NCI-H345 (cell line): Measurements from ENCODE around the gene RPS26.

Source experiments
- DNase-seq: peaks from one replicate; lab custom pipeline; 2025; lab: John Stamatoyannopoulos, UW

The RPS26 gene

DNA sequence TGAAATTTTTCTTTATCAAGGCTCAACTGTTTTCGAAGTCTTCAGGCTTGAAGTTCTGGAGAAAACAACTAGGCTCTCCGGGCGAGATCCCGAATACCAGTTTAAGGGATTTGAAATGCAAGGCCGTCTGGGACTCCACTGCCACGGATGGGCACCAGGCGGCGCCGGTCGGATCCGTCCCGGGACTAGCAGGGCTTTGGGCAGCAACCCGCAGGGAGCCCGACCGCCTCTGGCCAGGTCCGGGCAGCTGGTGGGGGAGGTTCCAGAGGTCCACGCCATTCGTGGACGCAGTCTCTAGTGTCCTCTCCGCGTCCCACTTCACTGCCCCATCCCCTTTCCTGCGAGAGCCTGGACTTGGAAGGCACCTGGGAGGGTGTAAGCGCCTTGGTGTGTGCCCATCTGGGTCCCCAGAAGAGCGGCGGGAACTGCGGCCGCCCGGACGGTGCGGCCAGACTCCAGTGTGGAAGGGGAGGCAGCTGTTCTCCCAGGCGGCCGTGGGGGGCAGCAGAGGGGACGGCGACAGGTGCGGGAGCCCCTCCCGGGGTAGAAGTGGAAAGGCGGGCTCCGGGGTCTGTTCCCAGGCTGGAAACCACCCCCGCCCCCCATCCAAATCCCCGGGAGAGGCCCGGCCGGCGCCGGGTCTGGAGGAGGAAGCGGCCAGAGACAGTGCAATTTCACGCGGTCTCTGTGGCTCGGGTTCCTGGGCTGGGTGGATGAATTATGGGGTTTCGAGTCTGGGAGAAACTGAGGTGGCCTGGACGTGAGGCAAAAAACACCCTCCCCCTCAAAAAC, 37.4 kb downstream of the RPS26 start:
- peak; percentile 66 for DNase-seq

GRCh38 chr12:56079723-56080555, 38.2 kb downstream of the RPS26 start, which contains the start of gene ERBB3:
Gene ERBB3, plus strand, starts transcription at chr12:56080165. Its CDS starts 136 bp downstream, at chr12:56080301.
- DNase-seq, result peak; percentile 73

DNA sequence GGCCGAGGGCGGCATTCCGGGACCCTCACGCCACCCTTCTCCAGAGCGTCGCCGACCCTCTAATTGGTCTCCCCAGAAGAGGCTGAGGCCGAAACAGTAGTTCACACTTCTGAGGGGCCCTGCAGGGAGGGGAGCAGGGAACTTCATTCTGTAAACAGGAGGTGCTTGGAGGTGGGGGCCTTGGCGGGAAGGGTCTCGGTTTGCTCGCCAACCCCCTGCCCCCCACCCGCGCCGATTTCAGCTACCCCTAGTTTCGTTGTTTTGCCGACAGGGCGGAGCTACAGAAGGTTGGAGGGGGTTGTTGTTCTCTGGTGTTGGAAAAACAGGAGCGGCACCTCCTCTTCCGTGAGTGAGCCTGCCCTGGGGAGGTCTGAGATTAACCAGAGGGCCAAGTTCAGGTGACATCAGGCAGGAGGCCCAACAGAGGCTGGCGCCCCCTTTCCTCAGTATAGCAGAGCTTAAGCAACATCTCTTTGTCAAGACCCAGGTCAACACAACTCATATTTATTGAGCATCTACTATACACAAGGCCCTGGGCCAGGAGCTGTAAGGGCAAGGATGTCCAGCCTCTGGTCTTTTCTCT, 38.9 kb downstream of the RPS26 start:
- DNase-seq, result no peak

DNA sequence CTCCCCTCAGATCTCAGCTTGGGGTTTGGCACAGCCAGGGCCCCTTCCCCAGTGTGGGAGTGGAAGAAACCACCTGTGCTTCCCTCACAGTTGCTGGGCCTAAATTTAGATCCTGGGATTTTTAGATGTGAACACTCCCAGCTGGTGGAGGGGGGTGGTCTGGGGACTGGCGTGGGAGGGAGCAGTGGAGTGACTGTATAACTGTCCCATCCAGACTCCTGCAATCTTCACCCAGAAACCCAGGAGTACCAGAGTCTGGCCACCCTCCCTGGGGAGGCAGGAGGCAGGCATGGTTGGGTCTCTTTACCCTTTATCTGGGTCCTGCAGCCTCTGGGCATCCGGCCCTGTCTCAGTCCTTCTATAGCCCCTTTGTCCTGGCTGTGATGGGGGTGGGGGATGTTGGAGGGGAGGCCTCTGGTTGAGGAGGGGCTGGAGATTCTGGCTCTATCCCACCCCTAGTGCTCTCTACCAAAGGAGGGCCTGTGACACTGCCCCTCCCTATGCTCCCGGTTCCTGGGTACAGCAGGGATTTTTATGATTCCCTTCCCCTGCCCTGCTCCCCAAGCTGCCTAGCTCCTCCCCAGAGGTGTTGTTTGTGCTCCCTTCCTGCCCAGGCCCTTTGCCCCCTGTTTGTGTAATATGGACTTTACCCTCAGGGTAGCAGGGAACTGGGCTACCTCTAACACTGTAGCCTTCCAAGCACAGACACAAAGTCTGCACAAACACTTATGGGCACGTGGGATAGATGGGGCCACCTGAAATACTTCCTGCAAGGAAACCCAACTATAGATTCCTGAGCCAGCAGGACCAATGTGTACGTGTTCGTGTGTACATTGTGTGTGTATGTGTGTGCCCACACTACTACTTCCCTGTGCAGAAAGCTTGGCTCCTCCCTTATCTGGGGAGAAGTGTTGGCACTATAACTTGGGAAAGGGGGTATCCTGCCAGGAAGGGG, 40.0 kb downstream of the RPS26 start:
- no peak for DNase-seq

GRCh38 chr12:56082382-56082781, 40.7 kb downstream of the RPS26 start:
- DNase-seq, result no peak

DNA sequence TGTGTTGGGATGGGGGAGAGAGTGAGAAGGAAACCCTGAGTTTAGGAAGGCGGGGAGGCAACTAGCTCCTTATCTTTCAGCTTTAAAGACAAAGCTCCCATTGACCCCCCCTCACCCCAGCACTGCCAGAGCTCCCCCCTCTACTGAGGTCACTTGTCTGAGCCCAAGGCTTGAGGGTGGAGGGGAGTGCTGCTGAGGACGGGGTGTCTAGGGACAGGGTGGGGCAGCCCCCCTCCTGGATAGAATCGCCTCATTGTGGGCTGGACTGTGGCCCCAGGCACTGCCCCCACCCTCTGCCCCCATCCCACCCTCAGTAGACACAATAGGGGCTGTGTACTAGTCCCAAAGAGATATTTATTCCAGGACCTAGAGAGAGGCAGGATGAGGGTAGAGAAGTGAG, 41.2 kb downstream of the RPS26 start:
- DNase-seq, result no peak

DNA sequence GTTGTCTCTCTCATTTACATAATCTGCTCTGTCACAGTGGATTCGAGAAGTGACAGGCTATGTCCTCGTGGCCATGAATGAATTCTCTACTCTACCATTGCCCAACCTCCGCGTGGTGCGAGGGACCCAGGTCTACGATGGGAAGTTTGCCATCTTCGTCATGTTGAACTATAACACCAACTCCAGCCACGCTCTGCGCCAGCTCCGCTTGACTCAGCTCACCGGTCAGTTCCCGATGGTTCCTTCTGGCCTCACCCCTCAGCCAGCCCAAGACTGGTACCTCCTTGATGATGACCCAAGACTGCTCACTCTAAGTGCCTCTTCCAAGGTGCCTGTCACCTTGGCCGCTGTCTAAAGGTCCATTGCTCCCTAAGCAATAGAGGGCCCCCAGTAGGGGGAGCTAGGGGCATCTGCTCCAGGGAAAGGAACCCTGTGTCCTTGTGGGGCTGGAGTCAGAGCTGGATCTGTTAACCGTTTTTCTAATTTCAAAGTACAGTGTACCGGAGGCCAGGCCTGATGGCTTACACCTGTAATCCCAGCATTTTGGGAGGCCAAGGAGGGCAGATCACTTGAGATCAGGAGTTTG, 43.3 kb downstream of the RPS26 start:
- peak; percentile 14 for DNase-seq

DNA sequence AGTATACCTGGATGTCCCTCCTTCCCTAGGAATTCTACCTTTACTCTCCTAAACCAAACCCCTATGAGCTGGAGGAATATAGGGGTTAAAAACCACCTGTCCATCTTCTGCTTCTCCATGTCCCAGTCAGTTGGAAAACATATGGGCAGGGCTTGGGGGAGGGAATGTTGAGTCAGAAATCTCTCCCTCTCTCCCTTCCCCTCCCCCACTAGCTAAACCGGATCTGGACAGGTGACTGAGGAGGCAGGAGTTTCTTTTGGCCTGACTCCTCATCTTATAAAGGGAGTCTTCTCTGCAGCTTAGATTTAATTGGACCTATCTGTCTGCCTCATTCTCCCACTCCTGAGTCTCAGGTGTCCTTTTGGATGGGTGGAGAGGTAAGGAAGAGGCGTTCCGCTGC, 44.4 kb downstream of the RPS26 start:
- no peak for DNase-seq

DNA sequence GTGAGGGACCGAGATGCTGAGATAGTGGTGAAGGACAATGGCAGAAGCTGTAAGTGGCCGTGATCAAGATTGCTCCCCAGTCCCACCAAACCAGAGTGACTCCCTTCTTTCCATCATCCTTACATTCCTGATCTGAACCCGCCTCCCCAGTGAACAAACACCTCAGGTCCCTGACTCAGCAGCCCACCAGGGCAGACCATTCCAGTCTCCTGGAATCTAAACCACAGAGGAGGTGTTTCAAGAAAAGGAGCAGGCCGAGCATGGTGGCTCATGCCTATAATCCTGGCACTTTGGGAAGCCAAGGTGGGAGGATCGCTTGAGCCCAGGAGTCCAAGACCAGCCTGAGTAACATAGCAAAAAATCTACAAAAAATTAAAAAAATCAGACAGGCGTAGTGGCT, 44.9 kb downstream of the RPS26 start:
- DNase-seq, result no peak

DNA sequence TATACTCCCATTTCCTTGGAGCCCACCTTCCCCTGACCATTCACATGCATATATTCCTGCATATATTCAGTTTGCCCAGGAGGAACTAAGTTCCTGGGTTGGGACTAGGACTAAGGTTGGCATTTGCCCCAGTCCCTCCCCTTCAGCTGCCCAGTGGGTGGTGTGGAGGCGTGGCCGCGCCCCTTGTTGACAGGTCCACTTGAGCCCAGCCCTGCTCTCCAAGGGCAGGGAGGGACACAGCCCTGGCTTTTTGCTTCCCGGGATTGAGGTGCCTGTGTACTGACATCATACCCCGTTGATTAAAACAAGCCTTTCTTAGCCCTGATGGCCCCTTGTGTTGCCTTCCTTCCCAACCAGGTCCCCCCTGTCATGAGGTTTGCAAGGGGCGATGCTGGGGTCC, 45.5 kb downstream of the RPS26 start:
- peak; percentile 13 for DNase-seq
